ENCODE data around the gene YWHAH. TPM values are rescaled to one million over a fixed set of nuclear protein-coding genes. Genes with fewer than 3 reads are reported as not detected.

Gene YWHAH
- polyA plus RNA-seq, 4 donors = 60.4 to 99.1 (median 89.8) TPM

DNA sequence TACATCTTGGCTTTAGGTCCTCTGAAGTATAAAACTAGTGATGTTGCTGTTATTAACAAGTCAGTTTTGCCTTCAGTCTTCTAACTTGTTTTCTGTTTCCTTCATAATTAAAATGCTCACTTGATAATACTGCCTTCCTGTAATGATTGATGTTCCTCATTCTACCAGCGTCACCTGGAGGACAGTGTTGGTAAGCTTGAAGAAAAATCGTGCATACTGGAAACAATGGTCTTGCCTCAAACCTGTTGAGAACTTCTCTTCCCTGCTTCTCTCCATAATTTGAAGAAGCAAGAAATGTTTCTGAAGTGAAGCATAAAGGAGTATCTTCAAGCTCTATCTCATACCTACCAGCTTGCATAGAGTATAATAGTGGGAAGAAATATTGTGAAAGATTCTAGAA, 3.0 kb downstream of the YWHAH start:
- DNase-seq (peak; percentile 72 to 80), FAIRE-seq (no peak)
- peak overlapping the region in 2 of 3 donors; percentile 39 to 74 for H3K27ac ChIP-seq (ENCODE audit: low read depth in 1 of 3, low read length in 2 of 3)
- 2 to 14% (median 5%) methylated on average over 2 of the region's 2 CpGs for WGBS, 3 donors
- H3K4me1 ChIP-seq (ENCODE audit: control insufficient read depth in 3 of 3, insufficient read depth in 2 of 3, low read depth in 1 of 3, low read length in 2 of 3) = peaks cover 3 to 19% (median 8%) of the 10 kb centered on the region in 3 donors
- H3K36me3 ChIP-seq (ENCODE audit: control insufficient read depth in 3 of 3, insufficient read depth in 2 of 3, low read depth in 1 of 3, low read length in 3 of 3) = peaks cover 0 to 21% (median 4%) of the 10 kb centered on the region in 3 donors
- no peaks in the 10 kb centered on the region for H3K27me3 ChIP-seq (ENCODE audit: control insufficient read depth in 3 of 3, insufficient read depth in 3 of 3, low read length in 3 of 3)
- H3K9me3 ChIP-seq (ENCODE audit: control insufficient read depth in 2 of 2, insufficient read depth in 1 of 2, low read depth in 1 of 2, low read length in 1 of 2) = no peaks in the 10 kb centered on the region
- no peak overlapping the region for H3K4me3 ChIP-seq (ENCODE audit: low read depth in 1 of 3, low read length in 3 of 3)

GRCh38 chr22:31948002-31948401, 3.7 kb downstream of the YWHAH start:
- Histone ChIP-seq H3K4me3 (ENCODE audit: low read depth in 1 of 3, low read length in 3 of 3) (no peak overlapping the region), H3K36me3 (ENCODE audit: control insufficient read depth in 3 of 3, insufficient read depth in 2 of 3, low read depth in 1 of 3, low read length in 3 of 3) (peaks cover 0 to 21% (median 4%) of the 10 kb centered on the region in 3 donors), H3K4me1 (ENCODE audit: control insufficient read depth in 3 of 3, insufficient read depth in 2 of 3, low read depth in 1 of 3, low read length in 2 of 3) (peaks cover 3 to 19% (median 8%) of the 10 kb centered on the region in 3 donors), H3K9me3 (ENCODE audit: control insufficient read depth in 2 of 2, insufficient read depth in 1 of 2, low read depth in 1 of 2, low read length in 1 of 2) (no peaks in the 10 kb centered on the region), H3K27ac (ENCODE audit: low read depth in 1 of 3, low read length in 2 of 3) (no peak overlapping the region), H3K27me3 (ENCODE audit: control insufficient read depth in 3 of 3, insufficient read depth in 3 of 3, low read length in 3 of 3) (no peaks in the 10 kb centered on the region)
- WGBS, 3 donors = 68 to 82% (median 73%) methylated on average over 8 of the region's 8 CpGs
- no peak for FAIRE-seq
- no peak for DNase-seq

- H3K27me3 ChIP-seq (ENCODE audit: control insufficient read depth in 3 of 3, insufficient read depth in 3 of 3, low read length in 3 of 3) = no peaks in the 10 kb centered on the region
- DNase-seq = no peak
- 74 to 87% (median 81%) methylated on average over 4 of the region's 4 CpGs for WGBS, 3 donors
- FAIRE-seq = no peak
- H3K9me3 ChIP-seq (ENCODE audit: control insufficient read depth in 2 of 2, insufficient read depth in 1 of 2, low read depth in 1 of 2, low read length in 1 of 2) = no peaks in the 10 kb centered on the region
- H3K4me3 ChIP-seq (ENCODE audit: low read depth in 1 of 3, low read length in 3 of 3) = no peak overlapping the region
- peaks cover 3 to 17% (median 14%) of the 10 kb centered on the region in 3 donors for H3K4me1 ChIP-seq (ENCODE audit: control insufficient read depth in 3 of 3, insufficient read depth in 2 of 3, low read depth in 1 of 3, low read length in 2 of 3)
- peaks cover 0 to 23% (median 4%) of the 10 kb centered on the region in 3 donors for H3K36me3 ChIP-seq (ENCODE audit: control insufficient read depth in 3 of 3, insufficient read depth in 2 of 3, low read depth in 1 of 3, low read length in 3 of 3)
- H3K27ac ChIP-seq (ENCODE audit: low read depth in 1 of 3, low read length in 2 of 3) = no peak overlapping the region
Observed at GRCh38 chr22:31950226-31950625, 5.9 kb downstream of the YWHAH start.

DNA sequence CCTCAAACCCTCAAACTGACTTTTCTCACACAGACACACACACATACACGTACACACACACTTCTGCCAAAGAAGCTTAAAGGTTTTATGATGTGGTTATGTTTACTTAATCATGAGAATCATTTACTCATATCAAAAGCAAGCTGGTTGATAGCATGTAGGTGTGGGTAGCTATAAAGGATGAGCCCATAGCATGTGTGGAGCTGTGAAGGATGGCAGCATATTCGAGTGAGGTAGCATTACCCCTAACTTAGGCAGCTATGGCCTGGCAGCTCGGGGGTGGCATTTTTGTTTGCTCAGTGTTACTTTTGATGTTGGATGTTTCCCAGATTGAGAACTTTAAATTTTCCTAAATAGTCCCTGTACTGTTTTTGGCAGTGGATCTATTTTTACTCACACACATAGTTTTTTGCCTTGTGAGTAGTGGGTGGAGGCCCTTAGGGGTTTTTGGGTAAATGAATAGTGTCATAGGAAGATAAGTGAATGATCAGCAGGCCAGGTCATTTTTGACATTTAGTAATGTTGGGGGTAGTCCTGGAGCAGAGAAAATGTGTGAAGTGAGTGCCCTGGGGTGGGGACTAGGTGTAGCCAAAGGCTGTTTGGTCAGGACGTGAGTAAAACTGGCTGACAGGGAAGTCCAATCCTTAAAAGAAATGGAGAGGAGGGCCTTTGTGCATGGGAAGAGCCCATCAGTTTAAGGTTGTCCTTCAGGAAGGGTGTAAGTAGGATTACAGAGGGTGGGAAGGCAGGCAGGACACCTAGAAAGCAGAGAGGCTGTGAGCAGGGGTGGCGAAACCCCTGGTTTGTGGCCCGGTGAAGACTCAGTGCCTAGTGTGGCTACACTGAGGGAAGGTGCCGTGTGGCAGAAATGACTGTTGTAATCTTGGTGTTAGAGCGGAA, 7.1 kb downstream of the YWHAH start:
- H3K4me3 ChIP-seq (ENCODE audit: low read depth in 1 of 3, low read length in 3 of 3) = no peak overlapping the region
- H3K36me3 ChIP-seq (ENCODE audit: control insufficient read depth in 3 of 3, insufficient read depth in 2 of 3, low read depth in 1 of 3, low read length in 3 of 3) = peaks cover 3 to 33% (median 6%) of the 10 kb centered on the region in 3 donors
- no peaks in the 10 kb centered on the region for H3K9me3 ChIP-seq (ENCODE audit: control insufficient read depth in 2 of 2, insufficient read depth in 1 of 2, low read depth in 1 of 2, low read length in 1 of 2)
- no peaks in the 10 kb centered on the region for H3K27me3 ChIP-seq (ENCODE audit: control insufficient read depth in 3 of 3, insufficient read depth in 3 of 3, low read length in 3 of 3)
- H3K27ac ChIP-seq (ENCODE audit: low read depth in 1 of 3, low read length in 2 of 3) = peak overlapping the region in 1 of 3 donors; percentile 61
- WGBS, 3 donors = 58 to 70% (median 69%) methylated on average over 8 of the region's 8 CpGs
- peak in 1 of 2 donors; percentile 46 for DNase-seq
- H3K4me1 ChIP-seq (ENCODE audit: control insufficient read depth in 3 of 3, insufficient read depth in 2 of 3, low read depth in 1 of 3, low read length in 2 of 3) = peaks cover 3 to 14% (median 7%) of the 10 kb centered on the region in 3 donors
- FAIRE-seq = no peak

DNA sequence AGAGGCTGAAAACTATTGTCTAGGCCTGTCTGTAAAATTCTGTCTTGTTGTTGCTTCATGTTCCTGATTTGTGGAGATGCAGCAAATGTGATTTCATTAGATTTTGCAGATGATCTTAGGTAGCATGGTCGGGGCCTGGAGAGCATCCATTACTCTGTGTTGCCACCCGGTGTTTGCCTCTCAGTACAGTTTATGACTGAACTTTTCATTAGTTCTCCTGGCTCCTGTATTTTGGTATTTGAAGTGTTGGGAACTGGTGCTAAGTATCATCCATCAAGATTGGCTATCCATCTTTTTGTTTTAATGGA, 7.7 kb downstream of the YWHAH start:
- WGBS, 3 donors = 76 to 92% (median 82%) methylated on average over 2 of the region's 2 CpGs
- Histone ChIP-seq H3K27ac (ENCODE audit: low read depth in 1 of 3, low read length in 2 of 3) (peak overlapping the region in 1 of 3 donors; percentile 61), H3K27me3 (ENCODE audit: control insufficient read depth in 3 of 3, insufficient read depth in 3 of 3, low read length in 3 of 3) (no peaks in the 10 kb centered on the region), H3K4me1 (ENCODE audit: control insufficient read depth in 3 of 3, insufficient read depth in 2 of 3, low read depth in 1 of 3, low read length in 2 of 3) (peaks cover 1 to 10% (median 3%) of the 10 kb centered on the region in 3 donors), H3K36me3 (ENCODE audit: control insufficient read depth in 3 of 3, insufficient read depth in 2 of 3, low read depth in 1 of 3, low read length in 3 of 3) (peaks cover 8 to 36% (median 9%) of the 10 kb centered on the region in 3 donors), H3K9me3 (ENCODE audit: control insufficient read depth in 2 of 2, insufficient read depth in 1 of 2, low read depth in 1 of 2, low read length in 1 of 2) (no peaks in the 10 kb centered on the region), H3K4me3 (ENCODE audit: low read depth in 1 of 3, low read length in 3 of 3) (no peak overlapping the region)
- no peak for FAIRE-seq
- DNase-seq = no peak

DNA sequence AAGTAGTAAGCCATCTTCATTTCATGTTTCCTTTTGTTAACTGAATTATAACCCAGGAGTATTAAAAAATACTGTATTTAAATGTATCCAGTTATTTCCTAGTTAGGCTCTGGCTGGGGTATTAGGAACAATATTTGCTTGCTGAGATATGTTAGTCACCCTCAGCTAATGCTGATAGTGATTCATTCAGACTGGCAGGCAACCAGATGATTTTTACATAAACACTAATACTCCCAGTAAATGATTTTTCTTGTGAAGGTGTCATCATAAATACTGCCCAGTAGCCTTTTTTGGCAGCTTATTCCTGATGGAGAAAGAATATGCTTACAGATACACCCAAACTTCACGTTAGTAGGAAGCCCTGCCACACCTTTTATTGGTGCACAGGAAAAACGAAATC, 8.1 kb downstream of the YWHAH start:
- Histone ChIP-seq H3K27me3 (ENCODE audit: control insufficient read depth in 3 of 3, insufficient read depth in 3 of 3, low read length in 3 of 3) (no peaks in the 10 kb centered on the region), H3K9me3 (ENCODE audit: control insufficient read depth in 2 of 2, insufficient read depth in 1 of 2, low read depth in 1 of 2, low read length in 1 of 2) (no peaks in the 10 kb centered on the region), H3K27ac (ENCODE audit: low read depth in 1 of 3, low read length in 2 of 3) (no peak overlapping the region), H3K4me1 (ENCODE audit: control insufficient read depth in 3 of 3, insufficient read depth in 2 of 3, low read depth in 1 of 3, low read length in 2 of 3) (peaks cover 0 to 9% (median 3%) of the 10 kb centered on the region in 3 donors), H3K4me3 (ENCODE audit: low read depth in 1 of 3, low read length in 3 of 3) (no peak overlapping the region), H3K36me3 (ENCODE audit: control insufficient read depth in 3 of 3, insufficient read depth in 2 of 3, low read depth in 1 of 3, low read length in 3 of 3) (peaks cover 8 to 36% (median 12%) of the 10 kb centered on the region in 3 donors)
- WGBS, 3 donors = 50 to 57% (median 53%) methylated on average over 2 of the region's 2 CpGs
- FAIRE-seq (no peak), DNase-seq (no peak)

- DNase-seq = no peak
- Histone ChIP-seq H3K9me3 (ENCODE audit: control insufficient read depth in 2 of 2, insufficient read depth in 1 of 2, low read depth in 1 of 2, low read length in 1 of 2) (no peaks in the 10 kb centered on the region), H3K27me3 (ENCODE audit: control insufficient read depth in 3 of 3, insufficient read depth in 3 of 3, low read length in 3 of 3) (no peaks in the 10 kb centered on the region), H3K4me1 (ENCODE audit: control insufficient read depth in 3 of 3, insufficient read depth in 2 of 3, low read depth in 1 of 3, low read length in 2 of 3) (peaks cover 0 to 9% (median 3%) of the 10 kb centered on the region in 3 donors), H3K36me3 (ENCODE audit: control insufficient read depth in 3 of 3, insufficient read depth in 2 of 3, low read depth in 1 of 3, low read length in 3 of 3) (peaks cover 5 to 36% (median 14%) of the 10 kb centered on the region in 3 donors), H3K4me3 (ENCODE audit: low read depth in 1 of 3, low read length in 3 of 3) (no peak overlapping the region), H3K27ac (ENCODE audit: low read depth in 1 of 3, low read length in 2 of 3) (peak overlapping the region in 1 of 3 donors; percentile 34)
- 69 to 87% (median 83%) methylated on average over 3 of the region's 3 CpGs for WGBS, 3 donors
- no peak for FAIRE-seq
Observed at GRCh38 chr22:31953261-31953660, 8.9 kb downstream of the YWHAH start.

DNA sequence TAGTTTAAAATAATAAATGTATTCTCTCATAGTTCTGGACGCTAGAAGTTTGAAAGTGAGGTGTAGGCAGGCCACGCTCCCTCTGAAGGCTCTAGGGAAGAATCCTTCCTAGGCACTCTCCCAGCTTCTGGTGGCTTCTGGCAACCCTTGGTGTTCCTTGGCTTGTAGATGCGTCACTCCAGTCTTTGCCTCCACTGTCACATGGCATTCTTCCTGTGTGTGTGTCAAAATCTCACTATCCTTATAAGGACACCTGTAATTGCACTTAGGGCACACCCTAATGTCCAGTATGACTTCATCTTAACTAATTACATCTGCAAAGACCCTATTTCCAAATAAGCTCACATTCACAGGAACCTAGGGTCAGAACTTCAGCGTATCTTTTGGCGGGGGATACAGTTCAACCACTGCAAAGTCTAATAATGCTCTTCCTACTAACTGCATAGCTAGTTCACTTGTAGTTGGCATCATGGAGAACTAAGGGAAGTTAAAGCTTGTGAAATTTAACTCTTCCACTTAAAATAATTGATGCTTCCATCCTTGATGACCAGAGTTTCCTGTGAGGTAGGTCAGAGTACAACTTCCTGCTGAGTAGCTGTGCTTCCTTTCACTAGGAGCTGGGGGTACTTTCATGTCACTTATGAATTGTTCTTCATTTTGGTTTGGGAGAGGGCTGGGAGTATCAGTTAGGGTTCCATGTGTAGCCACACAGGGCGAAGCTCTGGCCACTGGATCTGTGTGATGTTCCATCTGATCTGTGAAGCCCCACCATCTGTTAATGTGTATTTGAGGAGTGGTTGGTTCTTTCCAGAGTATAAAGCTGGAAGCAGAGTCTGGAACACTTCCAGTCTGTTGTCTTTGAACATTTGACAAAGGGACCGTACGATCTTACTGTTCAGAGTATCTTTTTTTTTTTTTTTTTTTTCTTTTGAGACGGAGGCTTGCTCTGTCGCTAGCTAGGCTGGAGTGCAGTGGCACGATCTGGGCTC, 10.5 kb downstream of the YWHAH start:
- no peaks in the 10 kb centered on the region for H3K27me3 ChIP-seq (ENCODE audit: control insufficient read depth in 3 of 3, insufficient read depth in 3 of 3, low read length in 3 of 3)
- peaks cover 0 to 9% (median 3%) of the 10 kb centered on the region in 3 donors for H3K4me1 ChIP-seq (ENCODE audit: control insufficient read depth in 3 of 3, insufficient read depth in 2 of 3, low read depth in 1 of 3, low read length in 2 of 3)
- peaks cover 4 to 35% (median 14%) of the 10 kb centered on the region in 3 donors for H3K36me3 ChIP-seq (ENCODE audit: control insufficient read depth in 3 of 3, insufficient read depth in 2 of 3, low read depth in 1 of 3, low read length in 3 of 3)
- no peaks in the 10 kb centered on the region for H3K9me3 ChIP-seq (ENCODE audit: control insufficient read depth in 2 of 2, insufficient read depth in 1 of 2, low read depth in 1 of 2, low read length in 1 of 2)
- FAIRE-seq (no peak), DNase-seq (no peak)
- H3K4me3 ChIP-seq (ENCODE audit: low read depth in 1 of 3, low read length in 3 of 3) = no peak overlapping the region
- 83 to 88% (median 86%) methylated on average over 11 of the region's 11 CpGs for WGBS, 3 donors
- H3K27ac ChIP-seq (ENCODE audit: low read depth in 1 of 3, low read length in 2 of 3) = peak overlapping the region in 1 of 3 donors; percentile 73
